ENCODE results near the gene TTC16.

TTC16 gene

GRCh38 chr9:127698386-127698785 lies 17.5 kb upstream of the TTC16 start:
- in situ Hi-C loops (cut with MboI; ENCODE audit: low sequenced_read_pairs), result no loop called here

- in situ Hi-C loops (cut with MboI; ENCODE audit: low sequenced_read_pairs), result no loop called here
Observed at GRCh38 chr9:127698985-127699670, 16.8 kb upstream of the TTC16 start.

- in situ Hi-C loops (cut with MboI; ENCODE audit: low sequenced_read_pairs), result no loop called here
Observed at GRCh38 chr9:127700140-127700539, 15.7 kb upstream of the TTC16 start.

DNA sequence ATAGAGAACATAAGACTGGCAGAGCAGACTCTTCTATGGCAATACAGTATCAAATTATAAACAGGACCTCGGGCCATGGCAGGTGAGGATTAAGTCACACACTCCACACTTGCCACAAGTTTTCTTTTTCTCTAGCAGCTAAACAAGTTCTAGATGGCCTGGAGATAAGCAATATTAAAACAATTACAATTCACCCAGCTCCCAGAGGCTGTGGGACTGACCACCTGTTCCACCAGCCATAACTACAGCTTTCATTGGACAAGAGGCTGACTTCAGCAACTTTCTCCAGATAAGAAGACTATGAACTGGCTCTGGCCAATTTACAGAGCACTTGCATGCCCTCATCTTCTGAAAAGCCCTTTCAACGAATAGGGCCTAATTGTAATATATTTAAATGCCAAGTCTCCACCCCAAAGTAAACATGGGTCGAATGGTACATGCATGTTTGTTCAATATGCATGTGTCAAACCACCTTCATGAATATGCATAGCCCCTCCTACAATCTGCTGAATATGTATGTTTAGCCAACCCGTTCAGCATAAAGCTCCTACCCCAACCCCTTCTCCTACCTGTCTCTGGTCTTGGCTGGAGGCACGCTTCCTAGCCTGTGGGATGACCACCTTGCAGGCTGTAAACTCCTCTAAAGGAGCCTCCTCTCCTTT lies 15.2 kb upstream of the TTC16 start:
- in situ Hi-C loops (cut with MboI; ENCODE audit: low sequenced_read_pairs), result no loop called here

DNA sequence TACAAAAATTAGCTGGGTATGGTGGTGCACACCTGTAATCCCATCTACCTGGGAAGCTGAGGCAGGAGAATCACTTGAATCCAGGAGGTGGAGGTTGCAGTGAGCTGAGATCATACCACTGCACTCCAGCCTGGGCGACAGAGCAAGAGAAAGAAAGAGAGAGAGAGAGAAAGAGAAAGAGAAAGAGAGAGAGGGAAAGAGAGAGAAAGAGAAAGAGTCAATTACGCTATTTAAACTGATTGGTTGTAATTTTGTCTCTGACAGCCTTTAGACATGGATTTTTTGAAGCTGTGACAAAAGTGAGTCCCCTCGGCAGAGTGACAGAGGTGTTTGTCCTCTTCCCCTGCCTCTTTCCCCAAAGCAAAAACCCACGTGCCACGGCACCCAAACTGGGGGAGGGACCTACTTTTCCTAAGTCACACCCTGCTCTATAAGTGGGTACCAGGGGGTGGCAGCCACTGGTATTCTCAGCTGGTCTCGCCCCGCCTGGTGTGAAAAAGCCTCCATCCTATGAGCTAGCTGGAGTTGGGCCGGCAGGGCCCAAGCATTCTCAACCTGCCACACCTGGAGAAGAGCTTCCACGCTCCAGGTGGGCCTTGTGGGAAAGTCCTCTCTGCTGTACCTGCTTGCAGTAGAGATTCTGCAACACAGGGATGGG lies 12.5 kb upstream of the TTC16 start:
- in situ Hi-C loops (cut with MboI; ENCODE audit: low sequenced_read_pairs), result no loop called here

- in situ Hi-C loops (cut with MboI; ENCODE audit: low sequenced_read_pairs), result no loop called here
Observed at GRCh38 chr9:127705577-127706379, 10.1 kb upstream of the TTC16 start.

DNA sequence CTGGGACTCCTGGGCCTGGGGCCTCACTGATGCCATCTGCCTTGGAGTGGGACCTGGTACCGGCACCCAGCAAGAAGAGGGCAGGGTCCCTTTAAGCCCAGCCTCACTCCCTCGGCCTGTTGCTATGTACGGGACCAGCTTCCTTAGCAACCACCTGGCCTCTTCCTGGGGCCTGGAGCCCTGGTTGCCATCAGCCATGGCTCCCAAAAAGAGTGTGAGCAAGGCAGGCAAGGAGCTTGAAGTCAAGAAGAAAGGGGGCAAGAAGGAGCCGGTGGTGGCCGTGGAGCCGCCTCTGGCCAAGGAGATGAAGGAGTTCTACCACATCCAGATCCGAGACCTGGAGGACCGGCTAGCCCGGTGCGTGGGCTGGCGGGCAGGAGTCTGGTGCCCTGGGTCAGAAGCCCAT lies 9.0 kb upstream of the TTC16 start, which contains the start of gene CFAP157:
TSS of gene CFAP157 (plus strand) at position 153 of the 406 bp plus-strand sequence. CDS start at position 197, 44 bp downstream.
- in situ Hi-C loops (cut with MboI; ENCODE audit: low sequenced_read_pairs), result no loop called here

GRCh38 chr9:127707766-127708165 lies 8.1 kb upstream of the TTC16 start:
- in situ Hi-C loops (cut with MboI; ENCODE audit: low sequenced_read_pairs), result no loop called here

DNA sequence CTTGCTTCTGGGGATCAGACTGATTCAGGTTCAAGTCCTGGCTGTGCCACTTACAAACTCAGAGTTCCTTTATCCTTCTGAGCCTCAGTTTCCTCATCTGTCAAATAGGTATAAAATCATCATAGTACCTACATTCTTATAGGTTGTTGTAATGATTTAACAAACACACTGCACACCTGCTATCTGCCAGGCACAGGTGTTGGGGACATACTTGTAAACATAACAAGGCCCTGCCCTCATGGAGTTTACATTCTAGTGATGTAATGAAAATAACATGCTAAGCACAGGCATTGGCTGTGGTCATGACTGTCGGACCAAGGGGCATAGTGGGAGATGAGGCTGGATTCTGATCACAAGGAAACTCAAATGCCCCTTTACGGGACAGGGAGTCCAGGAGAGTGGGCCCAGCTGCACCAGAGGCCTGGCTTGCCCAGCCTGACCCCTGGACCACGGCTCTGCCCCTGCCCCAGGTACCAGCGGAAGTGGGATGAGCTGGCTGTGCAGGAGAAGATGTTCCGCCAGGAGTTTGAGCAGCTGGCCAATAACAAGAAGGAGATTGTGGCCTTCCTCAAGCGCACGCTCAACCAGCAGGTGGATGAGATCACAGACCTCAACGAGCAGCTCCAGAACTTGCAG lies 6.8 kb upstream of the TTC16 start:
- in situ Hi-C loops (cut with MboI; ENCODE audit: low sequenced_read_pairs), result no loop called here

- in situ Hi-C loops (cut with MboI; ENCODE audit: low sequenced_read_pairs), result no loop called here
Observed at GRCh38 chr9:127710204-127710783, 5.6 kb upstream of the TTC16 start.

DNA sequence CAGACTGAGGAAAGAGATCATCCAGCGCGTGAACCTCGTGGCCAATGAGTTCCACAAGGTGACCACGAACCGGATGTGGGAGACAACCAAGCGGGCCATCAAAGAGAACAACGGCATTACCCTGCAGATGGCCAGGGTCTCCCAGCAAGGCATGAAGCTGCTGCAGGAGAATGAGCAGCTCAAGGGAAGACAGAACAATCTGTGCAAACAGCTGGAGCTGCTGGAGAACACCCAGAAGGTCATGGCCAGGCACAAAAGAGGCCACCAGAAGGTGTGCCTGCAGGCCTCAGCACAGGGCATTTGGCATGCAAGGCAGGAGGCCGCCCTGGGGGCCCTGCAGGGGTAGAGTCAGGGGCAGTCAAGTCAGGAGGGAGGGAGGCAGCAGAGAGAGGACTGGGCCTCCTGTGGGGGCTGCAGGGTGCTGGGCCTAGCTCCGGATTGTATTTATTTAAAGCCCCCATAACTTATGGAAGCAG lies 4.6 kb upstream of the TTC16 start:
- in situ Hi-C loops (cut with MboI; ENCODE audit: low sequenced_read_pairs), result no loop called here

DNA sequence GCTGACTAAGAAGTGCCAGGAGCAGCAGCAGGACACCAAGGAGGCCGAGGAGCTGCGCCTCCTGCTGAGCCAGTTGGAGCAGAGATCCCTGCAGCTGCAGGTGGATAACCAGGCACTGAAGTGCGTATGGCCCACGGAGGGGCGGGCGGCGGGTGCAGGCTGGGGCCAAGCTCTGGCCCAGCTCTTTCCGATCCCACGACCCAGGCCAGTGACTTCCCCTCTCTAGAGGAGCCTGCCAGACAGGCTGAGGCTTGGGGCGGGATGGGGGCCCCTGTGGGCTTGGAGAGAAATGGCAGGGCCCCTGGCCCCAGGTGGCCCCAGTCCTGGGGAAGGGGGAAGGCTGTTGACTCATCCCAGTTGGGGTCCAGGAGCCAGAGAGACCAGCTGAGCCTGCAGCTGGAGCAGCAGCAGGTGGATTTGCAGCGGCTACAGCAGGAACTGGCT lies 4.0 kb upstream of the TTC16 start:
- in situ Hi-C loops (cut with MboI; ENCODE audit: low sequenced_read_pairs), result no loop called here

GRCh38 chr9:127712371-127712770 lies 3.5 kb upstream of the TTC16 start:
- in situ Hi-C loops (cut with MboI; ENCODE audit: low sequenced_read_pairs), result no loop called here

DNA sequence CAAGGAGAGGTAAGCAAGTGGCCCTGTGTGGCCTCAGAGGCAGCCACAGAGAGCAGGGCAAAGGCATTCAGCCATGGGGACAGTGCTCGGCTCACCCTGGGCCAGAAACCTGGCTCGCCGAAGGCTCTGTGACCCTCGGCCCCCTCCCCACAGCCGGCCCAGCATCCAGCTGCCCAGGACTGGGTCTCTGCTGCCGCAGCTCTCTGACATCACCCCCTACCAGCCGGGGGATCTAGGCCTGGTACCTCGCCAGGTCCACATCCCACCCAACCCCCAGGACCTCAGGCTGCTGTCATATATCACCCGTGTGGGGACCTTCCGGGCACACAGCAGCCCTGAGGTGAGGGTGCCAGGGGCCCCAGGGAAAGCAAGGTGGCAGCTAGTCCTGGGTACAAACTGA lies 3.0 kb upstream of the TTC16 start:
- in situ Hi-C loops (cut with MboI; ENCODE audit: low sequenced_read_pairs), result no loop called here

- in situ Hi-C loops (cut with MboI; ENCODE audit: low sequenced_read_pairs), result no loop called here
Observed at GRCh38 chr9:127714020-127714750, 1.7 kb upstream of the TTC16 start.

DNA sequence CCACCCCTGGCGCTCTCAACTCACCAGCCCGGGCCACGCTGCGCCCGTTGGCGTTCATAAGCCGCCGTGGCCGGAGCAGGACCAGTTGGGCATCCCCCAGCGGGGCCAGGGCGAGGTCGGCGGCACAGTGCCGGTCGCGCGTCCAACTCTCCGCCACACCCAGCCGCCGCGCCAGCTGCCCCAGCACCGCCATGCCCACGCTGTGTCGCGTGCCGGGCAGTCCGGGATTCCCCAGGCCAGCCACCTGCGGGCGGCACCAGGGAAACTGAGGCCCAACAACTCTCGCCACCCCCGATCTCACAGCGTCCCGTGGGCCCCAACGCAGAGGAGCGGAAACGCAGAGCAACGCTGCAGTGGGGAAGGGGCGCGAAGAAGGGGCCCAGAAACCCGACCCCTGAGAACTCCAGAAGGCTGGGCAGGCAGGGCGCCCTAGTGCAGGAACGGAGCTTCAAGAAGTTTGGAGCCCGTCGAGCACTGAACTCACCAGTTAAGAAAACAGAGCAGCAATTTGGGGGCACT lies 869 bp upstream of the TTC16 start:
- in situ Hi-C loops (cut with MboI; ENCODE audit: low sequenced_read_pairs), result no loop called here

GRCh38 chr9:127716412-127716811 lies 533 bp downstream of the TTC16 start:
- in situ Hi-C loops (cut with MboI; ENCODE audit: low sequenced_read_pairs), result no loop called here

GRCh38 chr9:127717766-127718165 lies 1.9 kb downstream of the TTC16 start:
- in situ Hi-C loops (cut with MboI; ENCODE audit: low sequenced_read_pairs), result no loop called here
